HepG2 (cell line): ENCODE results near the gene PEBP1. TPM values are rescaled to one million over a fixed set of nuclear protein-coding genes. Genes with fewer than 3 reads are reported as not detected.

Source experiments
- ATF7 ChIP-seq, 2 experiments: fragments of 450-650 bp in 1 of 2; sonication (generic) in 1 of 2; formaldehyde crosslinking in 1 of 2; IDR thresholded peaks; 2 replicates each; pipeline versions ENCODE4 v1.4.0 to v1.6.1; 2016 to 2020; ENCODE audit warnings: antibody characterized with exemption in 1 of 2, mild to moderate bottlenecking in 1 of 2, missing genetic modification reagents in 1 of 2
- EEA1 ChIP-seq: sonication (generic); formaldehyde crosslinking; IDR thresholded peaks from 2 replicates; pipeline ENCODE4 v1.5.1; 2020; ENCODE audit warnings: mild to moderate bottlenecking, missing genetic modification reagents, borderline replicate concordance
- MED8 ChIP-seq: sonication (generic); formaldehyde crosslinking; IDR thresholded peaks from 2 replicates; pipeline ENCODE4 v1.8.1; 2023; ENCODE audit warnings: mild to moderate bottlenecking, missing genetic modification reagents; ENCODE audit not compliant: insufficient replicate concordance
- NCOA1 ChIP-seq: sonication (generic); formaldehyde crosslinking; IDR thresholded peaks from 2 replicates; pipeline ENCODE4 v1.9.0; 2021; ENCODE audit warnings: missing genetic modification reagents
- ONECUT2 ChIP-seq: sonication (generic); formaldehyde crosslinking; IDR thresholded peaks from 2 replicates; pipeline ENCODE4 v1.4.0; 2020; ENCODE audit warnings: missing genetic modification reagents
- PLRG1 ChIP-seq: fragments of 450-650 bp; conservative IDR thresholded peaks from 2 replicates; pipeline ENCODE4 v1.6.1; 2016
- RBM39 ChIP-seq: fragments of 200-400 bp; formaldehyde crosslinking; IDR thresholded peaks from one replicate; pipeline ENCODE4 v1.6.1; 2018; ENCODE audit warnings: antibody characterized with exemption, mild to moderate bottlenecking, low read depth, low read length; ENCODE audit not compliant: poor library complexity, severe bottlenecking
- U2AF1 ChIP-seq: fragments of 200-400 bp; formaldehyde crosslinking; optimal IDR thresholded peaks from 2 replicates; pipeline ENCODE3; 2017; ENCODE audit warnings: mild to moderate bottlenecking, low read depth, low read length
- ZFP36L2 ChIP-seq: sonication (generic); formaldehyde crosslinking; IDR thresholded peaks from 2 replicates; pipeline ENCODE4 v1.4.0; 2020; ENCODE audit warnings: missing genetic modification reagents
- ZNF225 ChIP-seq: sonication (generic); formaldehyde crosslinking; IDR thresholded peaks from 2 replicates; pipeline ENCODE4 v1.4.0; 2020; ENCODE audit warnings: mild to moderate bottlenecking, missing genetic modification reagents
- ZNF296 ChIP-seq: sonication (generic); formaldehyde crosslinking; conservative IDR thresholded peaks from 2 replicates; pipeline ENCODE4 v1.5.0; 2020; ENCODE audit warnings: mild to moderate bottlenecking, missing genetic modification reagents
- ZNF318 ChIP-seq: sonication (generic); formaldehyde crosslinking; IDR thresholded peaks from 2 replicates; pipeline ENCODE4 v1.4.0; 2020; ENCODE audit warnings: mild to moderate bottlenecking, missing genetic modification reagents
- ZNF460 ChIP-seq: sonication (generic); formaldehyde crosslinking; IDR thresholded peaks from 2 replicates; pipeline ENCODE4 v1.5.1; 2020; ENCODE audit warnings: missing genetic modification reagents, mild to moderate bottlenecking, borderline replicate concordance
- ZNF703 ChIP-seq: sonication (generic); formaldehyde crosslinking; IDR thresholded peaks from 2 replicates; pipeline ENCODE4 v1.5.1; 2020; ENCODE audit warnings: missing genetic modification reagents, mild to moderate bottlenecking, moderate library complexity, borderline replicate concordance
- ZNF737 ChIP-seq: sonication (generic); formaldehyde crosslinking; IDR thresholded peaks from 2 replicates; pipeline ENCODE4 v1.5.0; 2020; ENCODE audit warnings: missing genetic modification reagents, mild to moderate bottlenecking, borderline replicate concordance
- polyA plus RNA-seq, 8 experiments: library from polyadenylated mRNA; depleted of rRNA in 3 of 8; stranded (reverse) in 7 of 8; unstranded in 1 of 8; fragments of >200 nt; fragmentation: Illumina TruSeq in 4 of 8; extraction: Trizol in 4 of 8; gene quantifications; 2 replicates each; pipeline versions ENCODE4 v1.2.1 to v1.2.3, GENCODE V29; 2011 to 2016; ENCODE audit warnings: low read depth in 4 of 8, missing spikeins in 1 of 8, mixed read lengths in 1 of 8; ENCODE audit not compliant: insufficient read depth in 1 of 8
- total RNA-seq, 5 experiments: library from RNA; depleted of rRNA; stranded (reverse); fragments of >200 nt; fragmentation: Illumina TruSeq; extraction: Trizol; gene quantifications; 2 replicates each; pipeline ENCODE4 v1.2.3, GENCODE V29; 2016; ENCODE audit warnings: low read depth in 1 of 5
- TF ChIP-seq, protein P1 (sequence below): sonication (generic); formaldehyde crosslinking; IDR thresholded peaks from 2 replicates; pipeline ENCODE4 v1.4.0; 2020; ENCODE audit warnings: mild to moderate bottlenecking, missing genetic modification reagents
- TF ChIP-seq, protein P2 (sequence below): sonication (generic); formaldehyde crosslinking; IDR thresholded peaks from 2 replicates; pipeline ENCODE4 v1.4.0; 2020; ENCODE audit warnings: missing genetic modification reagents
- TF ChIP-seq, protein P3 (sequence below): sonication (generic); formaldehyde crosslinking; IDR thresholded peaks from 2 replicates; pipeline ENCODE4 v1.4.0; 2020; ENCODE audit warnings: mild to moderate bottlenecking, low read depth, missing genetic modification reagents

Gene PEBP1
- total and polyA plus RNA-seq, 2 of the 13 experiments (the other 11 are each of a cell fraction or from before 2014, with no cell fraction given): 538 to 1,505 TPM

GRCh38 chr12:118103601-118104382 is 32.1 kb upstream of the PEBP1 start, which contains the start of gene VSIG10 (continued):
- TF ChIP-seq ZNF318 (CRISPR knock-in tag) (0 out of 2 replicates have a peak, but pooled peaks have one; percentile 17), U2AF1 (peak; percentile 60), RBM39 (peak; percentile 66), EEA1 (CRISPR knock-in tag) (0 out of 2 replicates have a peak, but pooled peaks have one; percentile 24), PLRG1 (no peak), ZNF460 (CRISPR knock-in tag) (no peak; the same call in 1 of the 2 replicates), ZNF703 (CRISPR knock-in tag) (no peak), ZNF296 (CRISPR knock-in tag) (peak; percentile 47; the same call in 1 of the 2 replicates), ONECUT2 (CRISPR knock-in tag) (no peak), ZFP36L2 (no peak), MED8 (CRISPR knock-in tag) (peak; percentile 60), ZNF225 (CRISPR knock-in tag) (no peak), ZNF737 (CRISPR knock-in tag) (no peak), ATF7 (IDR thresholded peaks at IDR 0.05) (no peak), ATF7 (CRISPR knock-in tag; IDR thresholded peaks at IDR 0.05) (no peak), NCOA1 (CRISPR knock-in tag) (peak; percentile 62; the same call in 1 of the 2 replicates)
- TF ChIP-seq, protein P1, sequence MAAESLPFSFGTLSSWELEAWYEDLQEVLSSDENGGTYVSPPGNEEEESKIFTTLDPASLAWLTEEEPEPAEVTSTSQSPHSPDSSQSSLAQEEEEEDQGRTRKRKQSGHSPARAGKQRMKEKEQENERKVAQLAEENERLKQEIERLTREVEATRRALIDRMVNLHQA: no peak
- TF ChIP-seq, protein P2, sequence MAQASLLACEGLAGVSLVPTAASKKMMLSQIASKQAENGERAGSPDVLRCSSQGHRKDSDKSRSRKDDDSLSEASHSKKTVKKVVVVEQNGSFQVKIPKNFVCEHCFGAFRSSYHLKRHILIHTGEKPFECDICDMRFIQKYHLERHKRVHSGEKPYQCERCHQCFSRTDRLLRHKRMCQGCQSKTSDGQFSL (CRISPR knock-in tag): 0 out of 2 replicates have a peak, but pooled peaks have one; percentile 23
- TF ChIP-seq, protein P3, sequence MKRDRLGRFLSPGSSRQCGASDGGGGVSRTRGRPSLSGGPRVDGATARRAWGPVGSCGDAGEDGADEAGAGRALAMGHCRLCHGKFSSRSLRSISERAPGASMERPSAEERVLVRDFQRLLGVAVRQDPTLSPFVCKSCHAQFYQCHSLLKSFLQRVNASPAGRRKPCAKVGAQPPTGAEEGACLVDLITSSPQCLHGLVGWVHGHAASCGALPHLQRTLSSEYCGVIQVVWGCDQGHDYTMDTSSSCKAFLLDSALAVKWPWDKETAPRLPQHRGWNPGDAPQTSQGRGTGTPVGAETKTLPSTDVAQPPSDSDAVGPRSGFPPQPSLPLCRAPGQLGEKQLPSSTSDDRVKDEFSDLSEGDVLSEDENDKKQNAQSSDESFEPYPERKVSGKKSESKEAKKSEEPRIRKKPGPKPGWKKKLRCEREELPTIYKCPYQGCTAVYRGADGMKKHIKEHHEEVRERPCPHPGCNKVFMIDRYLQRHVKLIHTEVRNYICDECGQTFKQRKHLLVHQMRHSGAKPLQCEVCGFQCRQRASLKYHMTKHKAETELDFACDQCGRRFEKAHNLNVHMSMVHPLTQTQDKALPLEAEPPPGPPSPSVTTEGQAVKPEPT (CRISPR knock-in tag): no peak
